Endothelial cell of umbilical vein (primary cell): ENCODE data around the gene ATF7IP.

Experiments
- CTCF ChIP-seq, 2 donors: IDR thresholded peaks; 1 replicate in 1 of 2; 2 replicates in 1 of 2; pipeline ENCODE4 v1.5.1; 2011; ENCODE audit warnings: low read length in 2 of 2, mild to moderate bottlenecking in 2 of 2, moderate library complexity in 2 of 2, control low read depth in 1 of 2, inconsistent platforms in 1 of 2, low read depth in 1 of 2; ENCODE audit not compliant: insufficient read depth in 1 of 2; ENCODE audit errors: extremely low read depth in 1 of 2
- EZH2 ChIP-seq: IDR thresholded peaks from 2 replicates; pipeline ENCODE4 v1.6.1; 2012; ENCODE audit warnings: borderline replicate concordance, low read depth, mild to moderate bottlenecking, moderate library complexity, low read length, inconsistent platforms; ENCODE audit not compliant: severe bottlenecking
- FOS ChIP-seq: IDR thresholded peaks from 2 replicates; pipeline ENCODE4 v1.6.1; 2011; ENCODE audit warnings: mild to moderate bottlenecking, low read length, moderate library complexity, borderline replicate concordance; ENCODE audit not compliant: insufficient read depth
- GATA2 ChIP-seq: IDR thresholded peaks from 2 replicates; pipeline ENCODE4 v1.7.0; 2011; ENCODE audit warnings: low read depth, mild to moderate bottlenecking, moderate library complexity, mixed read lengths, low read length; ENCODE audit not compliant: insufficient read length, insufficient read depth
- JUN ChIP-seq: IDR thresholded peaks from 2 replicates; pipeline ENCODE4 v1.6.1; 2011; ENCODE audit warnings: borderline replicate concordance, low read depth; ENCODE audit not compliant: insufficient read length, insufficient read depth
- MYC ChIP-seq: IDR thresholded peaks from one replicate; pipeline ENCODE4 v1.6.1; 2011; ENCODE audit warnings: mild to moderate bottlenecking, low read depth, low read length
- POLR2A ChIP-seq: IDR thresholded peaks from 2 replicates; pipeline ENCODE4 v1.6.1; 2012; ENCODE audit warnings: low read depth, mild to moderate bottlenecking, control low read depth, low read length
- POLR2AphosphoS5 ChIP-seq: IDR thresholded peaks from 2 replicates; pipeline ENCODE4 v1.6.1; 2012; ENCODE audit warnings: low read depth, mild to moderate bottlenecking, control low read depth, low read length, moderate library complexity; ENCODE audit not compliant: insufficient read depth
- TF ChIP-seq, protein P1 (sequence below): IDR thresholded peaks from 2 replicates; pipeline ENCODE4 v1.6.1; 2011; ENCODE audit not compliant: insufficient read depth, insufficient read length

GRCh38 chr12:14505626-14506596 lies 140.4 kb downstream of the ATF7IP start:
- TF ChIP-seq JUN (no peak), CTCF (IDR thresholded peaks at IDR 0.05; ENCODE audit: extremely low read depth in 1 of 2, insufficient read depth in 1 of 2, low read depth in 1 of 2, low read length in 2 of 2) (no peak), GATA2 (no peak), POLR2A (no peak), EZH2 (no peak), POLR2AphosphoS5 (no peak), FOS (no peak), MYC (no peak)
- TF ChIP-seq, protein P1, sequence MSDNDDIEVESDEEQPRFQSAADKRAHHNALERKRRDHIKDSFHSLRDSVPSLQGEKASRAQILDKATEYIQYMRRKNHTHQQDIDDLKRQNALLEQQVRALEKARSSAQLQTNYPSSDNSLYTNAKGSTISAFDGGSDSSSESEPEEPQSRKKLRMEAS = no peak
